ENCODE results near the gene OPTN.

OPTN gene

GRCh38 chr10:13184276-13184675, 84.3 kb downstream of the OPTN start:
- no peak for DNase-seq (ENCODE audit: low spot score)

- DNase-seq (ENCODE audit: low spot score), result no peak
Measured at GRCh38 chr10:13184730-13185514, 85.0 kb downstream of the OPTN start.

GRCh38 chr10:13187135-13187534, 87.2 kb downstream of the OPTN start:
- no peak for DNase-seq (ENCODE audit: low spot score)
